ENCODE data around the gene STK32C. TPM values are rescaled to one million over a fixed set of nuclear protein-coding genes. Genes with fewer than 3 reads are reported as not detected.
"Not testable (repeated sequence)": the region's sequence is repeated elsewhere in the genome, so short reads cannot be mapped to it uniquely, and the experiment has no call there.

STK32C gene
- total and polyA plus RNA-seq, 3 donors from 2014 or later, result 33.9 to 49.0 (median 34.2) TPM

DNA sequence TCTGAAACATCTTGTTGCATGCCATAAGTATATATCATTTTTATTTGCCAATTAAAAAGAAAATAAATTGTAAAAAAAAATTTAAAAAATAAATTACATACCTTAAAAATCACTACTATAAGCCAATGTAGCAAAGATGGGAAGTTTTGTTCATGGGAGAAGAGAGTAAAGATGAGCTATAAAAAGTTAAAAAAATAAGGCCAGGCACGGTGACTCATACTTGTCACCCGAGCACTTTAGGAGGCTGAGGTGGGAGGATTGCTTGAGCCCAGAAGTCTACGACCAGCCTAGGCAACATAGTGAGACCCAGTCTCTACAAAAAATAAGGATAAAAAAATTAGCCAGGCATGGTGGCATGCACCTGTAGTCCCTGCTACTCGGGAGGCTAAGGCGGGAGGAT is 8.4 kb upstream of the STK32C start:
- Histone ChIP-seq H3K36me3 (ENCODE audit: low read depth, missing control alignments) (no peaks in the 10 kb centered on the region), H3K27ac (no peak overlapping the region), H3K27me3 (no peaks in the 10 kb centered on the region), H3K4me1 (no peaks in the 10 kb centered on the region), H3K4me3 (no peak overlapping the region), H3K9me3 (no peaks in the 10 kb centered on the region)
- TF ChIP-seq, protein P1, sequence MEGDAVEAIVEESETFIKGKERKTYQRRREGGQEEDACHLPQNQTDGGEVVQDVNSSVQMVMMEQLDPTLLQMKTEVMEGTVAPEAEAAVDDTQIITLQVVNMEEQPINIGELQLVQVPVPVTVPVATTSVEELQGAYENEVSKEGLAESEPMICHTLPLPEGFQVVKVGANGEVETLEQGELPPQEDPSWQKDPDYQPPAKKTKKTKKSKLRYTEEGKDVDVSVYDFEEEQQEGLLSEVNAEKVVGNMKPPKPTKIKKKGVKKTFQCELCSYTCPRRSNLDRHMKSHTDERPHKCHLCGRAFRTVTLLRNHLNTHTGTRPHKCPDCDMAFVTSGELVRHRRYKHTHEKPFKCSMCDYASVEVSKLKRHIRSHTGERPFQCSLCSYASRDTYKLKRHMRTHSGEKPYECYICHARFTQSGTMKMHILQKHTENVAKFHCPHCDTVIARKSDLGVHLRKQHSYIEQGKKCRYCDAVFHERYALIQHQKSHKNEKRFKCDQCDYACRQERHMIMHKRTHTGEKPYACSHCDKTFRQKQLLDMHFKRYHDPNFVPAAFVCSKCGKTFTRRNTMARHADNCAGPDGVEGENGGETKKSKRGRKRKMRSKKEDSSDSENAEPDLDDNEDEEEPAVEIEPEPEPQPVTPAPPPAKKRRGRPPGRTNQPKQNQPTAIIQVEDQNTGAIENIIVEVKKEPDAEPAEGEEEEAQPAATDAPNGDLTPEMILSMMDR (IDR thresholded peaks at IDR 0.05), result no peak
- TF ChIP-seq POLR2A (IDR thresholded peaks at IDR 0.05), result no peak
- 93 to 95% methylated on average over 5 of the region's 5 CpGs for WGBS, 2 donors
- intact Hi-C loops (cut with DNase I; ENCODE audit: low total_unique reads), result no loop called here
- no peak for DNase-seq

DNA sequence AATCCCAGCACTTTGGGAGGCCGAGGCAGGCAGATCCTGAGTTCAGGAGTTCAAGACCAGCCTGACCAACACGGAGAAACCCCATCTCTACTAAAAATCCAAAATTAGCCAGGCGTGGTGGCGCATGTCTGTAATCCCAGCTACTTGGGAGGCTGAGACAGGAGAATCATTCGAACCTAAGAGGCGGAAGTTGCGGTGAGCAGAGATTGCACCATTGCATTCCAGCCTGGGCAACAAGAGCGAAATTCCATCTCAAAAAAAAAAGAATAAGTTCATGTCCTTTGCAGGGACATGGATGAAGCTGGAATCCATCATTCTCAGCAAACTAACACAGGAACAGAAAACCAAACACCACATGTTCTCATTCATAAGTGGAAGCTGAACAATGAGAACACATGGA is 7.1 kb upstream of the STK32C start:
- H3K36me3 ChIP-seq (ENCODE audit: low read depth, missing control alignments); H3K9me3 ChIP-seq; intact Hi-C loops (cut with DNase I; ENCODE audit: low total_unique reads); H3K4me3 ChIP-seq; H3K27me3 ChIP-seq; H3K27ac ChIP-seq; DNase-seq; H3K4me1 ChIP-seq: not testable (repeated sequence)
- 93 to 95% methylated on average over 8 of the region's 8 CpGs for WGBS, 2 donors

DNA sequence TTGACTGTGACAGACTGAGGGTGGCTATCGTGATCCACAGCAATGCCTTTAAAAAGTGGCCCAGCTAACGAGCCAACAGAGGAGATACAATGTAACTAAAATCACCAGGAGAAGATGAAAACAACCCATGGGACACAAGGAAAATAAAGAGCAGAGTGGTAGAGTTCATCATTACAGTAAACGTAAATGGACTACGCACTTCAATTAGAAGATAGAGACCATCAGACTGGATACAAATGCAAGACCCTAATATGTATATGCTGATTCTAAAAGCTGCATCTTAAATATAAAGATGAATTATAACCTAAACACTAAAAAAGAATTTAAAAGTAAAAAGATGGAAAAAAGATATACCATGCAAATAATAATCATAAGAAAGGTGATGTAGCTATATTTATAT is 6.6 kb upstream of the STK32C start:
- Histone ChIP-seq H3K9me3 (no peaks in the 10 kb centered on the region), H3K4me1 (no peaks in the 10 kb centered on the region), H3K27me3 (no peaks in the 10 kb centered on the region), H3K27ac (no peak overlapping the region), H3K4me3 (no peak overlapping the region), H3K36me3 (ENCODE audit: low read depth, missing control alignments) (no peaks in the 10 kb centered on the region)
- no peak for DNase-seq
- 83 to 88% methylated on average over 4 of the region's 4 CpGs for WGBS, 2 donors
- intact Hi-C loops (cut with DNase I; ENCODE audit: low total_unique reads), result no loop called here
- TF ChIP-seq, protein P1 (IDR thresholded peaks at IDR 0.05), result no peak
- TF ChIP-seq POLR2A (IDR thresholded peaks at IDR 0.05), result no peak

- TF ChIP-seq, protein P1 (IDR thresholded peaks at IDR 0.05), result no peak
- TF ChIP-seq POLR2A (IDR thresholded peaks at IDR 0.05), result no peak
- Histone ChIP-seq H3K9me3 (no peaks in the 10 kb centered on the region), H3K27me3 (no peaks in the 10 kb centered on the region), H3K27ac (no peak overlapping the region), H3K4me3 (no peak overlapping the region), H3K36me3 (ENCODE audit: low read depth, missing control alignments) (no peaks in the 10 kb centered on the region), H3K4me1 (peaks cover 2% of the 10 kb centered on the region)
- DNase-seq, result no peak
- 92 to 97% methylated on average over 6 of the region's 6 CpGs for WGBS, 2 donors
- intact Hi-C loops (cut with DNase I; ENCODE audit: low total_unique reads), result no loop called here
Measured at GRCh38 chr10:132313865-132314264, 6.1 kb upstream of the STK32C start.

DNA sequence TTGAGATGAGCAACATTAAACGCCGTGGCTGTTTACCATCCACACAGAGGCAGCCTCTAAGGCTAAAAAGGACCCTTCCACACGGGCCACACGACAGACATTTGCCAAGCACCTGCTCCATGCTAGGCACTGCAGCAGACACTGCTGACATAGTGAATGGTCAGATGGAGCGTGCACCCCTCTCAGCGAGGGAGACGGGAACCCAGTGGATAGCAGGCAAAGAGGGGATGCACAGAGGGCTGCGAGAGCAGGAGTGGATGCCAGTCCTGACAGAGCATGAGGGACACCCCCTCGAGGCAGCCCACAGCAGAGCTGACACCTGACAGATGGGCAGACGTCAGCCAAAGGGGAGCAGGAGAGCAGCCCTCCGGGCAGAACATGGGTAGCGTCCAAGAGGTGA is 5.6 kb upstream of the STK32C start:
- Histone ChIP-seq H3K36me3 (ENCODE audit: low read depth, missing control alignments) (no peaks in the 10 kb centered on the region), H3K27me3 (no peaks in the 10 kb centered on the region), H3K27ac (no peak overlapping the region), H3K9me3 (no peaks in the 10 kb centered on the region), H3K4me3 (no peak overlapping the region), H3K4me1 (peaks cover 5% of the 10 kb centered on the region)
- no peak for DNase-seq
- TF ChIP-seq, protein P1 (IDR thresholded peaks at IDR 0.05), result no peak
- no peak for TF ChIP-seq POLR2A (IDR thresholded peaks at IDR 0.05)
- intact Hi-C loops (cut with DNase I; ENCODE audit: low total_unique reads), result no loop called here
- WGBS, 2 donors, result 87 to 89% methylated on average over 12 of the region's 12 CpGs

All from testis (tissue), 3 donors.